Activated T-cell treated with anti-CD3 and anti-CD28 coated beads for 1 hour (primary cell): Measurements from ENCODE around the gene CUL9.
A peak's percentile ranks its signal among the peaks of the same experiment; 100 is the strongest.

Experiments used
- DNase-seq: peaks from one replicate; pipeline ENCODE4 v3.0.0-alpha.2; 2020; ENCODE audit warnings: low read depth

The CUL9 gene

DNA sequence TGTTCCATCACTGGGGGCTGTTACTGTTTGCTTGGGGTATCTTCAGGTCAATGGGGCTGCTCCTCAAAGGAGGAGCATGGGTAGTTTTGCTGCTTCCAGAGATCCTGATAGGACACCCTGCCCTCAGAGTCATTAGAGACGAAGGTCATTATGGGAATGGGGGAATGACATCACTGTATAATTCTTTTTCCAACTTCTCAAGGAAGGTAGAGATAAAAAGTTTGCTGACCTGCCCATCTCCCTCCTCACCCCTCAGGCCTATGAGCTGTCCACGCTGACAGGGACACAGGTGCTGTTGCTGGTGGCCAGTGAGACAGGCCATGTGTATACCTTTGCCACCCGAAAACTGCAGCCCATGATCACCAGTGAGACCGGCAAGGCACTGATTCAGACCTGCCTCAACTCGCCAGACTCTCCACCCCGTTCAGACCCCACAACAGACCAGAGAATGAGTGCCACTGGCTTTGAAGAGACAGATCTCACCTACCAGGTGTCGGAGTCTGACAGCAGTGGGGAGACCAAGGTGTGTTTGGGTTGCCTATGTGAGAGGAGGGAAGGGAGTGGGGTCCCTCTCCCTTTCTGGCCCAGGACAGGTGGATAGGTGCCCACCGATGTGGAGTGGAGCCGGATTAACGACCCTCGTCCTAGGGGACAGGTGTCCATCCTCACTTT is 8.3 kb upstream of the CUL9 start:
- DNase-seq, result no peak

GRCh38 chr6:43174263-43175112 is 7.5 kb upstream of the CUL9 start:
- peak; percentile 87 for DNase-seq

DNA sequence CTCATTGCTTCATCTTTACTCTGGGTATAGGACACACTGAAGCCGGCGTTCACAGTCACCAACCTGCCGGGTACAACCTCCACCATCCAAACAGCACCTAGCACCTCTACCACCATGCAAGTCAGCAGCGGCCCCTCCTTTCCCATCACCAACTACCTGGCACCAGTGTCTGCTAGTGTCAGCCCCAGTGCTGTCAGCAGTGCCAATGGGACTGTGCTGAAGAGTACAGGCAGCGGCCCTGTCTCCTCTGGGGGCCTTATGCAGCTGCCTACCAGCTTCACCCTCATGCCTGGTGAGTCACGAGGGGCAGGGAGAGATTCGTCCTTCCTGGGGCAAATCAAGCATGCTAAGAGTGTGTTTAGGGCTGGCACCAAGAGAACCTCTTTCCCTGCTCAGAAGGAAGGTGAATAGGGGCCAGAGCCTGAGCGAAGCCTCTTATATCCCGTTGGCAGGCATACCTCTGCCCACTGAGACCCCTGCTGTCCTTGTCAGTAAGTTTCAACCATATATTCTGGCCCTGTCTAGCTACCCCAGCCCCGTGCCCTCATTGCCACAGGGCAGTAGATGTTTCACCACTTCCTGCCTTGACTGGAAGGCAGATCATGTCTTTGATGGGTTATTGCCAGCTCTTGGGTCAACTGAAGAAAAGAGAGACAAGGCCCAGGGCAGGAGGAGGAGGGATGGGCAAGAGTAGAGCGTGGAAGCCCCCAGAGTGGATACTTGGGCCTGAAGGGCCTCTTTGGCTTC is 6.1 kb upstream of the CUL9 start:
- DNase-seq, result no peak

DNA sequence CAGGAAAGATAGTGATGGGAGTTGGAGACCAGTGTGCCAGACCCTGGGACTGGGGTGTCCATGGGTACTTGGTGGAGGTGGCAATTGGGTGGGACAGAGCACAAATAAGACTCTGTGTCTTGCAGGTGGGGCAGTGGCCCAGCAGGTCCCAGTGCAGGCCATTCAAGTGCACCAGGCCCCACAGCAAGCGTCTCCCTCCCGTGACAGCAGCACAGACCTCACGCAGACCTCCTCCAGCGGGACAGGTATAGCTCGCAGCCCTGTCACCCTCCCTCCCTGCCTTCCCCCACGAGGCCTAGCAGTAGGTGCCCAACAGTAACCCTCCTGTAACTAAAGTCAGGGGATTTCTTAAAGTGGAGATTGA is 5.6 kb upstream of the CUL9 start:
- DNase-seq, result no peak

DNA sequence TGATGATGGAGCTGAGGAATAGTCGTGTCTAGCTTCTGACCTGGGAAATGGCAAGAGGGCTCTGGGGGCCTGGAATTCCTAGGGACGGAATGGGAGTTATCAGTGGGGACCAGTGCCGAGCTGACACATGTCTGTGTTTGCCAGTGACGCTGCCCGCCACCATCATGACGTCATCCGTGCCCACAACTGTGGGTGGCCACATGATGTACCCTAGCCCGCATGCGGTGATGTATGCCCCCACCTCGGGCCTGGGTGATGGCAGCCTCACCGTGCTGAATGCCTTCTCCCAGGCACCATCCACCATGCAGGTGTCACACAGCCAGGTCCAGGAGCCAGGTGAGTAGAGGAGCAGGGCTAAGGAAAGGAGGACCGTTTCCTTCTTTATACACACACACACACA is 3.8 kb upstream of the CUL9 start:
- DNase-seq, result no peak

DNA sequence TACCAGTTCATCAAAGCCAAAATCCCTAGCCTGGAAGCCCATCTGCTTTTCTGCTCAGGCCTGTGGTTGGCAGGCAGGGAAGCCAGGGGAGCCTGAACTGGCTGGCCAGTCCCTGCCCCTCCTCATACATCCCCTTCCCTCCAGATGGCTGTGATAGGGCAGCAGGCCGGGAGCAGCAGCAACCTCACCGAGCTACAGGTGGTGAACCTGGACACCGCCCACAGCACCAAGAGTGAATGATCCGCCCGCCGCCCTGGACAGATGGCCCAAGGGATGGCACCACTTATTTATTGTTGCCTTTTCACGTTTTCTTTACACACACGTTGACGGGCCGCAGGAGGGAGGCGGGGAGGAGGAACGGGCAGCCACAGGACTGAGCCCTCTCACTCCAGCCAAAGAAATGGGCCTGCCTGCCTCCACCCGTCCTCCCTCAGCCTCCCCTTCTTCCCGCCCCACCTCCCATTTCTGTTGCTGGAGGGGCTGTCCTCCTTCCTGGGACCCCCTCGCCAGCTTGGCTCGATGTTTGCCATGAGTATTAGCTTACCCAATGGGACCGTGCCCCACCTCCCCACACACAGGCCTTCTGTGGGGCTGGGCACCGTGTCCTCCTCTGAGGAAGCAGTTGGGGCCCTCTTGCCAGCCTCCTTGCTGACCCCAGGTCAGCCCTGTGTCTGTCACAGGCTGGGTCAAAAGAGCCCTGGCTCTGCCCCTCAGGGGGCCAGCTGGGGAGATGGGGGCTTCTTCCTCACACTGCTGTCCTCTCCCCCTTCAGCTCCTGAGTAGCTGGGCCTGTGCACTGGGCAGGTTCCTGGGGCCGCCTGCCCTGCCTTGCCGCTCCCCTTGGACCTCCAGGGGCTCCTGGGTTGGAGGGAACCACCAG is 2.8 kb upstream of the CUL9 start:
- DNase-seq, result no peak

DNA sequence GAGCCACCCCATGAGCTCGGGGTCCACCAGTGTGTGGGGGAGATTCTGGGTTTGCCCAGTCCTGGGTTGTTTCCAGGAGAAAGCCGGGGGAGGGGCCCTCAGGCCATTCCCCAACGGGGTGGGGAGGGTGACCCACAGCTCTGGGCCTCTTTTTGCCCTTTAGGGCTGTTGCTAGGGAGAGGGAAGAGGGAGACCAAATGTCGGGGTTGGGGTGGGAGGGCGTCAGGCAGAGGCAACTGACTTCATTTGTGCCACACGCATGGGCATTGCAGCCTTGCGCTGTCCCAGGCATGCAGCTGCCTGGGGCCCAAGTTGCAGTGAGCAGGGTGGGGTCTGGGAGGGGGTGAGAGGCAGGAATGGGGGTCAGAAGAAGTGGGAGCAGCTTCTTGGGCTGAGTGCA is 1.9 kb upstream of the CUL9 start:
- no peak for DNase-seq

GRCh38 chr6:43180985-43181384 is 1.0 kb upstream of the CUL9 start:
- DNase-seq, result no peak

DNA sequence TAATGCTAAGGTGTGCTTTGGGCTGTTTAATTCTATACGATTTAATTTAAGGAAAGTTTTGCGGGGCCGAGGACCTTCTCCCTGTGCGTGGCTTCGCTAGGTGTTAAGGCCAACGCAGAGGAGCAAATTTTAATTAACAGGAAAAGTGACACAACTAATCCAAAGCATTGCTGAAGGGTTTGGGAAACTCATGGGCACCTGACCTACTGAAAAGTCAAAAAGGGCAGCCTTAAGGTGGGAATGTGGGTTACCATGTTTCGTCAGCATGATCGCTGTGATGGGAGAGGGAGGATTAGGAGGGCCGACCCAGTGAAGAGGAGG is 415 bp upstream of the CUL9 start:
- DNase-seq, result no peak

DNA sequence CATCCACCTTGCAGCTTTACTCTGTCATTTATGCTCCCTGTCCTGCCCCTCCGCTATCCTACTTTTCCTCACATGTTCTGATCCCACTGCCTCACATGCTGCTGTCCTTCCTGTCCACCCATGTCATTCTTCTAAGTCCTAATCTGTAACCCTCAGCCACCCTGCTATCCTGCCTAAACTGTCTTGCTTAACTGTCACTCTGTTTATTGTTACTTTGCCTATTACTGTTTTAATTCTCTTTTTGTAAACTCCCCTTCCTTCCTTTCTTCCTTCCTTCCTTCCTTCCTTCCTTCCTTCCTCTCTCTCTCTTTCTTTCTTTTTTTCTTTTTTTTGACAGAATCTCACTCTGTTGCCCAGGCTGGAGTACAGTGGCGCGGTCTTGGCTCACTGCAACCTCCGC is 1.4 kb downstream of the CUL9 start:
- DNase-seq, result no peak

DNA sequence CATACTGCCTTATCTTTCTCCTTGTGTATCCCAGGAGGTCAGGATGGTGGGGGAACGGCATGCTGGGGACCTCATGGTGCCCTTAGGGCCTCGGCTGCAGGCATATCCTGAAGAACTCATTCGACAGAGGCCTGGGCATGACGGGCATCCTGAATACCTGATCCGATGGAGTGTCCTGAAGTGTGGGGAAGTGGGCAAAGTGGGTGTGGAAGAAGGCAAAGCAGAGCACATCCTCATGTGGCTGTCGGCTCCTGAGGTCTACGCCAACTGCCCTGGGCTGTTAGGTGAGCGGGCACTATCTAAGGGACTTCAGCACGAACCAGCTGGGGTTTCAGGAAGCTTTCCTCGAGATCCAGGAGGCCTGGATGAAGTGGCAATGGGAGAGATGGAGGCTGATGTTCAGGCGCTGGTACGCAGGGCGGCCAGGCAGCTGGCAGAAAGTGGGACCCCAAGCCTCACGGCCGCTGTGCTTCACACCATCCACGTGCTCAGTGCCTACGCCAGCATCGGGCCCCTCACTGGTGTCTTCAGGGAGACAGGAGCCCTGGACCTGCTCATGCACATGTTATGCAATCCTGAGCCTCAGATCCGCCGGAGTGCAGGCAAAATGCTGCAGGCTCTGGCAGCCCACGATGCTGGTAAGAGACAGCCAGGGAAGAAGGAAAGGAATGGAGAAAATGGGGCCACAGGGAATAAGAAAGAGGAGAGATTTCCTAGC is 2.4 kb downstream of the CUL9 start:
- no peak for DNase-seq

GRCh38 chr6:43185391-43185985 is 3.5 kb downstream of the CUL9 start:
- no peak for DNase-seq

GRCh38 chr6:43186019-43186418 is 4.0 kb downstream of the CUL9 start:
- DNase-seq, result no peak

GRCh38 chr6:43186706-43187105 is 4.7 kb downstream of the CUL9 start:
- DNase-seq, result no peak

DNA sequence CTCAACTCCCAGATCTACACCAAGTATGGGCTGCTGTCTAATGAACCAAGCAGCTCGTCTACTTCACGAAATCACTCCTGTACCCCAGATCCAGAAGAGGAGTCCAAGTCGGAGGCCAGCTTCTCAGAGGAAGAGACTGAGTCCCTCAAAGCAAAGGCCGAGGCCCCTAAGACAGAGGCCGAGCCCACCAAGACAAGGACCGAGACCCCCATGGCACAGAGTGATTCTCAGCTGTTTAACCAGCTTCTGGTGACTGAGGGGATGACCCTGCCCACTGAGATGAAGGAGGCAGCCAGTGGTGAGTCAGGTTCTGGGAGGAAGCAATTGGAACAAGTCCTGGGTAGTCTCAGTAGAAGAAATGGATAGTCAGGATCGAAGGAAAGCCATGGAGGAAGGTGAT is 5.8 kb downstream of the CUL9 start:
- no peak for DNase-seq

DNA sequence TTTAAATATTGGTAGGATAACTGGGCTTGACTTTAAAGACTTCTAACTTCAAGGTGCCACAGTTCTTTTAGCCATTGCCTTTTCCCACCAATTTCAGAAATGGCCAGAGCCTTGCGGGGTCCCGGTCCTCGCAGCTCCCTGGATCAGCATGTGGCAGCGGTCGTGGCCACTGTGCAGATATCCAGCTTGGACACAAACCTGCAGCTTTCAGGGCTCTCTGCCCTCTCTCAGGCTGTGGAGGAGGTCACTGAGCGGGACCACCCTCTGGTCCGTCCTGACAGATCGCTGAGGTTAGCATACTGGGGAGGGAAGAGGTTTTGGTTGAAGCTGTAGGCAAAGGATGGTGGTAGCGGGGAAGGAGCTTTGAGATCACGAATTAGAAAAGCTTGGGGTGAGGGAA is 6.4 kb downstream of the CUL9 start:
- no peak for DNase-seq

- DNase-seq, result no peak
Observed at GRCh38 chr6:43189776-43190304, 7.8 kb downstream of the CUL9 start.

DNA sequence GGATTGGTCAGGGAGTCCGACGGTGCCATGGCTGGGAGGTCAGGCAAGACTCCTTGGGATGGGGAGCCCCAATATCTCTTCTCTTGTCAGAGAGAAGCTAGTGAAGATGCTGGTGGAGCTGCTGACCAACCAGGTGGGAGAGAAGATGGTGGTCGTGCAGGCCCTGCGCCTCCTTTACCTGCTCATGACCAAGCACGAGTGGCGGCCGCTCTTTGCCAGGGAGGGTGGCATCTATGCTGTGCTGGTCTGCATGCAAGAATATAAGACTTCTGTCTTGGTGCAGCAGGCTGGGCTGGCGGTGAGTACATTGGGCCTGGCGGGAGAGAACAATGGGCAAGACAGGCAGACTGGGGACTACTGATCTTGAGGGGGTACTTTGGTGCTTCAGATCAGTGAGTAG is 10.9 kb downstream of the CUL9 start:
- DNase-seq, result no peak

- no peak for DNase-seq
Observed at GRCh38 chr6:43193929-43194328, 11.9 kb downstream of the CUL9 start.

- DNase-seq, result no peak
Observed at GRCh38 chr6:43196337-43196736, 14.3 kb downstream of the CUL9 start.

- no peak for DNase-seq
Observed at GRCh38 chr6:43199912-43200311, 17.9 kb downstream of the CUL9 start.
